ENCODE data around the gene TBX18.

TBX18 gene

GRCh38 chr6:84667252-84668213, 96.9 kb downstream of the TBX18 start:
- no peak for DNase-seq

- DNase-seq, result no peak
These were observed 99.0 kb downstream of the TBX18 start for GRCh38 chr6:84665401-84665800.

GRCh38 chr6:84663866-84664265, 100.5 kb downstream of the TBX18 start:
- no peak for DNase-seq

GRCh38 chr6:84657486-84657885, 106.9 kb downstream of the TBX18 start:
- DNase-seq, result peak; percentile 4

- DNase-seq, result no peak
These were observed 107.4 kb downstream of the TBX18 start for GRCh38 chr6:84657025-84657424.

- DNase-seq, result no peak
These were observed 111.3 kb downstream of the TBX18 start for GRCh38 chr6:84653027-84653551.

GRCh38 chr6:84652356-84653026, 111.9 kb downstream of the TBX18 start:
- DNase-seq, result no peak

GRCh38 chr6:84651583-84651982, 112.8 kb downstream of the TBX18 start:
- DNase-seq, result no peak

- DNase-seq, result no peak
These were observed 116.0 kb downstream of the TBX18 start for GRCh38 chr6:84648444-84648843.

GRCh38 chr6:84645563-84646266, 118.7 kb downstream of the TBX18 start:
- DNase-seq, result no peak

GRCh38 chr6:84645000-84645399, 119.4 kb downstream of the TBX18 start:
- DNase-seq, result peak; percentile 48

- DNase-seq, result peak; percentile 15
These were observed 120.6 kb downstream of the TBX18 start for GRCh38 chr6:84643778-84644177.

- DNase-seq, result no peak
These were observed 123.3 kb downstream of the TBX18 start for GRCh38 chr6:84641076-84641475.

- no peak for DNase-seq
These were observed 125.0 kb downstream of the TBX18 start for GRCh38 chr6:84639396-84639795.

- DNase-seq, result no peak
These were observed 126.1 kb downstream of the TBX18 start for GRCh38 chr6:84638286-84638685.
